ENCODE data around the gene OLFML2B. TPM values are rescaled to one million over a fixed set of nuclear protein-coding genes. Genes with fewer than 3 reads are reported as not detected.

The OLFML2B gene
- total RNA-seq, result 3.4 and 9.1 TPM in 2 replicates

GRCh38 chr1:162023547-162024501, at the start of gene OLFML2B:
OLFML2B (minus strand) TSS chr1:162023869; CDS start chr1:162023430, 439 bp downstream.

GRCh38 chr1:162069334-162070093, 45.8 kb upstream of the OLFML2B start, which contains the start of gene NOS1AP:
NOS1AP (plus strand) TSS chr1:162069691; CDS start chr1:162070178, 487 bp downstream.

Other genes with a start within 250 kb of the OLFML2B start
- gene NOS1AP, start 45.8 kb upstream of the OLFML2B start, total RNA-seq, result under 0.01 TPM in 1 of 2 replicates, not detected in the other